HTERT RPE-1 (cell line): Measurements from ENCODE around the gene SGK2.
"Not testable (repeated sequence)": the region's sequence is repeated elsewhere in the genome, so short reads cannot be mapped to it uniquely, and the experiment has no call there.

ENCODE experiments used
- in situ Hi-C: fragments of 300-500 bp; cut with MboI; formaldehyde crosslinking; loops from 4 replicates; pipeline ENCODE4 v1.14.3; 2020; ENCODE audit warnings: low sequenced_read_pairs

SGK2 gene

GRCh38 chr20:43590392-43591303 lies 31.8 kb downstream of the SGK2 start, which contains the start of gene IFT52:
Gene IFT52 (plus strand): TSS chr20:43590937. CDS start chr20:43594699, 3,762 bp downstream.
- in situ Hi-C loops, result no loop called here

- in situ Hi-C loops, result not testable (repeated sequence)
Observed at GRCh38 chr20:43601960-43602359, 43.1 kb downstream of the SGK2 start.

GRCh38 chr20:43603124-43603523 lies 44.3 kb downstream of the SGK2 start:
- in situ Hi-C loops, result no loop called here

- in situ Hi-C loops, result no loop called here
Observed at GRCh38 chr20:43605715-43606114, 46.9 kb downstream of the SGK2 start.

GRCh38 chr20:43607278-43607677 lies 48.5 kb downstream of the SGK2 start:
- in situ Hi-C loops, result not testable (repeated sequence)

- in situ Hi-C loops, result no loop called here
Observed at GRCh38 chr20:43631598-43631997, 72.8 kb downstream of the SGK2 start.
